NCI-H146 treated with DMSO at 0.1 percent for 48 hours (cell line): Measurements from ENCODE around the gene NDUFAF3.
"Not testable (repeated sequence)": the region's sequence is repeated elsewhere in the genome, so short reads cannot be mapped to it uniquely, and the experiment has no call there.

ENCODE experiments used
- DNase-seq: peaks from one replicate; lab custom pipeline; 2025; ENCODE audit not compliant: unreplicated experiment; lab: John Stamatoyannopoulos, UW

NDUFAF3 gene

DNA sequence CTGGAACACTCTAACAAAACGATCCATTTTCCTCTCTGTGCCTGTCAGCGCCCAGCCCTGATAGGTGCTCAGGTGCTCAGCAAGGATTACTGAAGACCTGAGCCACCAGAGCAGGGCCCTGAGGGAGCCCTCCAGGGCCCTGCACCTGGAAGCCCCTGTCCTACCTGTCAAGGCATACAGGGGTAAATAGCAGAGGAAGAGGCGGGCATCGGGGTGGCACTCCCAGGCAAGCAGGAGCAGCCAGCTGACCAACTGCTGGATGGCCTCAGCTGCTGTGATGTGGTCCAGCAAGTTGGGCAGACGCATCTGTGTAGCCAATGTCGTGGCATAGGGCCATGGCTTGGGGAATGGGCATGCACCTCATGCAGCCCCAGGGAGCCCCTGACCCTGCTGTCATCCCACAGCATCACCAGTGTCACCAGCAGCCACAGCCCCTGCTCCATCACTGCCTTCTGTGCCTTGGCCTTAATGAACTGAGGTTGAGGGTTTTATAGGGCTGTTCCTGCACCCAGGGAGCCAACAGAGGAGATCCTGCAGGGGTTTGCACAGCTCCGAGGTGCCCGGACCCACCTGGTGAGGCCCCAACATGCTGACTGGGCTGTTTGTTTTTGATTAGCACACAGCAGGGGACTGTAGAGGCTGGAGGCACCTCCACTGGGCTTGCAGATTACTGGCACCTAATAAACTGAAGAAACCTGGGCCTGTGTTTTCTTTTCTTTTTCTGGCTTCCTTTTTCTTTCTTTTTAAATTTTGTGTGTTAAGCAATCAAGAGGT lies 22.6 kb upstream of the NDUFAF3 start:
- DNase-seq = peak; percentile 39

DNA sequence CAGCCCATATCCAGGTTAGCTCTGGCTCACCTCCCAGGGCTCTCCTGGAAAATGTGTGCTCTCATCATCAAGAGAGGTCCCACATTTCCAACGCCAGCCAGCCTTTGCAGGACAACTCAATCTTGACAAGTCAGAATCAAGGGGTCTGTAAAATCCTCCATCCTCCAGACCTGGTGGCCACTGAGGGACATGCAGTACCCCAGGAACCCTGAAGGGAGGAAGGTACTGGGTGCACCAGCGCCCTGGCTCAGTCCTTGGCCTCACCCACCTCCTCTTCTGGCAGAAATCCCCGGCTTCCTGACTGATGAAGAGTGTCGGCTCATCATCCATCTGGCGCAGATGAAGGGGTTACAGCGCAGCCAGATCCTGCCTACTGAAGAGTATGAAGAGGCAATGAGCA lies 20.8 kb upstream of the NDUFAF3 start:
- DNase-seq = no peak

DNA sequence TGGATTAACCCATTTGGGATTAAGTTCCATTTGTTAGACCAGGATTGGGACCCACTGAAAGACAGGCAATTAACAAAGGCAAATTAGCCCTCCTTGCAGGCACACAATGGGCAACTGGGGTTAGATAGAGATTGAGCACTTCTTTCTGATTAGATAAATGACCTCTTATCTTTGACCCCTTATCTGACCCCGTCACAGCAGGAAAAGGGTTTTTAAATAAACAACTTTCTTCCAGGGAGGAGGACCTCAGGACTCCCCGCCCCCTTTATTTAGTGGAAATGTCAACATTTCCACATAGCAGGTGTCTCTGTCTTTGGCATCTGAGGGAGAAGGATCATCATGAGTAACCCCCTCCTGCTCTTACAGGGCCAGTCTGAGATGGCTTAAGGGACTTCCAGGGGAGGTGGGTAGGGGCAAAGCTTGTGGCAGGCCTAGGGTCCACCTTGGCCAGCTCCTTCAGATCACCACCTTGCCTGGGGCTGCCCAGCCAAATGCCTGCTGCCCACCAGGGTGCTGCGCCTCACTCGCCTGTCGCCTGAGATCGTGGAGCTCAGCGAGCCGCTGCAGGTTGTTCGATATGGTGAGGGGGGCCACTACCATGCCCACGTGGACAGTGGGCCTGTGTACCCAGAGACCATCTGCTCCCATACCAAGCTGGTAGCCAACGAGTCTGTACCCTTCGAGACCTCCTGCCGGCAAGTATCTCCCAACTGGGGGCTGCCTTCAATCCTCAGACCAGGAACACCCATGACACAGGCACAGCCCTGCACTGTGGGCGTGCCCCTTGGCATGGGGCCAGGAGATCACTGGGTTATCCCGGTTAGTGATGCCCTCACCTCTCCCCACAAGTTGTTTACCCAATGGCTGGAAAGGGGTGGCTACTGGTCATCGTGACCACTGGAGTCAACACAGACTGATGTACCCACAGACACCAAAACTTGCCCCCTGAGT lies 17.3 kb upstream of the NDUFAF3 start:
- DNase-seq = peak; percentile 36

DNA sequence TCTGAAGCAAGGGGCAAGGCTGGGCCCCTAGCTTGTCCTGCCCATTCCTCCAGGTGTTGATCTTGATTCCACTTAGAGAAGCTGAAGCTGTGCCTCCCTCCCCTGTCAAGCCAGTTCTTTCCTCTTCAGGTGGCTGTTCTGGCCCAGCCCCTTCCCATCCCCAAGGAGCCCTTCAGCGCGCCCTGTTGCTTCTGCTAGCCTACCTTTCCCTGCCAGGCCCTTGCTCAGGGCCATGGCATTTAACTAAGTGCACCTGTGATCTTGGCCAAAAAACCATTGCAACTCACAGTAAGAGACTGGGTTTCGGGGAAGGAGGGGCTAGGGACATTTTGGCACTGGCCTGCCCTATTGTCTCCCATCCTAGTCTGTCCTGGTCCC lies 16.6 kb upstream of the NDUFAF3 start:
- DNase-seq = no peak

DNA sequence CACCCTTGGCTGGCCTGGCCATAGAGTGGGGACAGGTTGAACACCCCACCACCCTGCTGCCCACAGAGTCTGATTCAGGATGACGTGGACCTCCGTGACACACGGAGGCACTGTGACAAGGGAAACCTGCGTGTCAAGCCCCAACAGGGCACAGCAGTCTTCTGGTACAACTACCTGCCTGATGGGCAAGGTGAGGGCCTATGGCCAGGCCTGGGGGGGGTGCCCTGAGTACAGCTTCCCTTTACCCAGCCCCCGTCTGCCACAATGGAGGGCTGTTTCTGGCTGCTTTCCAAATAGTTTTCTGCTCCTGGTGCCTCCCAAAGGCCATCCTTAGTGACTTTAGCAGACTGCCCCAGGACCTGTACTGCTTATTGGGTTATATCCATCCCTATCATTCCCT lies 15.9 kb upstream of the NDUFAF3 start:
- DNase-seq = no peak

DNA sequence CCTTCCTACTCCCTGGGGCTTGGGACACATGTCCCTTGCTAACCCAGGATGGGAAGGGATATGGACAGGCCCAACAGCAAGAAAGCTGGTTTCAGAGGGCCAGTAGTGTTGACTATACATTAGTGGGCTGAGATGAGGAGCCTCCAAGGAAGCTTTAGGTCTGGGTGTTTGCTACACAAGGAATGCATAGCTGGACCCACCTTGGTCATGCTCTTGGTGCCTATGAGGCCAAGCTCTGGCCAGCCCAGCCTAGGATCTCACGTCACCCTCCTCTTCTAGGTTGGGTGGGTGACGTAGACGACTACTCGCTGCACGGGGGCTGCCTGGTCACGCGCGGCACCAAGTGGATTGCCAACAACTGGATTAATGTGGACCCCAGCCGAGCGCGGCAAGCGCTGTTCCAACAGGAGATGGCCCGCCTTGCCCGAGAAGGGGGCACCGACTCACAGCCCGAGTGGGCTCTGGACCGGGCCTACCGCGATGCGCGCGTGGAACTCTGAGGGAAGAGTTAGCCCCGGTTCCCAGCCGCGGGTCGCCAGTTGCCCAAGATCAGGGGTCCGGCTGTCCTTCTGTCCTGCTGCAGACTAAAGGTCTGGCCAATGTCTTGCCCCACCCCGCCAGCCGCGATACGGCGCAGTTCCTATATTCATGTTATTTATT lies 15.4 kb upstream of the NDUFAF3 start:
- DNase-seq = no peak

DNA sequence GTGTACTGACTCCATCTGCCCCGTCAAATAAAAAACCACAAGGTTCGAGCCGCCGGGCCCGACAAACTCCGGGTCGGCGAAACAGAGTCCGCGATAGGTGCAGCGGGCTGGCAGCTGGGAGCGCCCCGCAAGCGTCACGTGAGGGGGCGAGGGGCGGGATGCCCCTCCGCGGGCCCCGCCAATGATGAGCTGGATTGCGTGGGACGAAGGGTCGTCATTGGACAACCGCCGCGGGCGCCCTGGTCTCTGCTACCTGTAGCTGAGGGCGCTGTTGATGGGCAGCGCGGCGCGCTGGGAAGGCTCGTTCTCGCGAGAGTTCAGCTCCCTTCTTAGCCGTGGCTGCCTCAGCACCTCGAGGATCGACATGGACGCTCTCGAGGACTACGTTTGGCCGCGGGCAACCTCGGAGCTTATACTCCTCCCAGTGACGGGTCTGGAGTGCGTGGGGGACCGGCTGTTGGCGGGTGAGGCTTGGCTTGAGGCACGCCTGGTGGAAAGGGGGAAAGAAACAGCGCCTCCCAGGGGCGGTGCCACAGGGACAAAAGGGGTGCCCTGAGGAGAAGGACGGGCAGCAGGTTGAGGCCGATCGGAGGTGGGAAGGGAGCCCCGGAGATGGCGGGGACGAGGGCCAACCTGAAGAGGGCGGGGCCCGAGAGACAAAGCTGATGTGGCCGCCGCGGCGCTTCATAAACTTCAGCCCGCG lies 14.7 kb upstream of the NDUFAF3 start, which contains the start of gene WDR6:
Gene WDR6 (plus strand): TSS at position 324 of the 703 bp plus-strand sequence. CDS start 41 bp downstream, at position 365.
- DNase-seq = peak; percentile 92

DNA sequence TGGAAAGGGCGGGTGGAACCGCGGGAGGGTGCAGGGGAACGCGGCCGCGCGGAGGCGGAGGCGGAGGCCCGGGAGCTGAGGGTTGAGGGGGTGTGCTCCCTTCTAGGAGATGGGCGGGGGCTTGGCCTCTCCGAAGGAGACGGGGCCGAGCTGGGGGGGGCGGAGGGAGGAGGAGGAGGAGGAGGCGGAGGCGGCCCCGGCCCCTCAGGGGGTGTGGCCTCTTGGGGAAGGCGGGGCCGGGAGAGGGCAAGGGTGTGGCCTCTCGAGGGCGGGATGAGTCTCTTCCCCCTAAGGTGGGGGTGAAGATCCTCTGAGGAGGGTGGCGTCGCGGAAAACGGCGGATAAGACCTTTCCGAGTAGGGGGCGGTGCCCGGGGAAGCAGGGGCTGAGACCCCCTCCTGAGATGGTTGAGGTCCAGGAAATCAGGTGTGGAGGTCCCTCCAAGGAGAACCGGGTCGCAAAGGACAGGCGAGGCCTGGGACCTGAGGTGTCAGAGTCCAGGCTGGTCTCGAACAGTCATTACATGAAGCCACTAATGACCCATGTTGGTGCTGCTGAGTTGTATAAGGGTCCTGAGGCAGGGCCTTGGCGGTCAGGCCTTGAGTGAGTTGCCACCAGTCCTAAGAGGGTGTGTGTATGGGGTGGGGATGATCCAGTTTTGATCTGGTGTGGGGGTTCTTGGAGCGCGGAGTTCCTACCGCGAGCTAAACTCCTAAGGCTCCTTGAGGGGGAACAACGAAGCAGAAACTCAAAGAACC lies 14.0 kb upstream of the NDUFAF3 start:
- peak; percentile 26 for DNase-seq

DNA sequence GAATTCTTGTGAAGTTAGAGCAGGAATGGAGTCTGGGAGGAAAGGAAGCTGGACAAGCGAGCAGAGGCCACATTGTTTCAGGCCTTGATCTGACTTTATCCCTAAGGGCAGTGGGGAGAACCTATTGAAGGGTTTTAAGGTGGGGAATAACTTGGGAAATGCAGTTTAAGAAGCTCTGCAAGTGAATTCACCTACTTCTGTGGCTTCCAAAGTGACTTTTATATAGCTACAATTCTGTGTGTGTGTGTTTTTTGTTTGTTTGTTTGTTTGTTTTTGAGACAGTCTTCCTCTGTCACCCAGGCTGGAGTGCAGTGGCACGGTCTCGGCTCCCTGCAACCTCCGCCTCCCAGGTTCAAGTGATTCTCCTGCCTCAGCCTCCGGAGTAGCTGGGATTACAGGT lies 13.3 kb upstream of the NDUFAF3 start:
- DNase-seq = not testable (repeated sequence)

DNA sequence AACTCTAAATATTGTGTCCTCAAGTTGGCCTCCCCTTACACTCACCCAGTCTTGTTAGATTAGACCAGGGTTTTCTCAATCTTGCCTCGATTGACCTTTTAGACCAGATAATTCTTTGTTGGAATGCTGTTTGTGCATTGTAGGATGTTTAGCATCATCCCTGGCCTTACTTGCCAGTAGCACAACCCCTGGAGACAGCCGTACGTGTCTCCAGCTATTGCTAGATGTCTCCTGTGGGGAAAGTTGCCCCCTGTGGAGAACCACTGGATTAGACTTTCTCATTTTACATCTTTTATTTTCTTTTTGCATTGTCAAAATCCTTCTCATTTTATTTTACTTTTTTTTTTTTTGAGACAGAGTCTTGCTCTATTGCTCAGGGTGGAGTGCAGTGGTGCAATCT lies 12.5 kb upstream of the NDUFAF3 start:
- DNase-seq = no peak

DNA sequence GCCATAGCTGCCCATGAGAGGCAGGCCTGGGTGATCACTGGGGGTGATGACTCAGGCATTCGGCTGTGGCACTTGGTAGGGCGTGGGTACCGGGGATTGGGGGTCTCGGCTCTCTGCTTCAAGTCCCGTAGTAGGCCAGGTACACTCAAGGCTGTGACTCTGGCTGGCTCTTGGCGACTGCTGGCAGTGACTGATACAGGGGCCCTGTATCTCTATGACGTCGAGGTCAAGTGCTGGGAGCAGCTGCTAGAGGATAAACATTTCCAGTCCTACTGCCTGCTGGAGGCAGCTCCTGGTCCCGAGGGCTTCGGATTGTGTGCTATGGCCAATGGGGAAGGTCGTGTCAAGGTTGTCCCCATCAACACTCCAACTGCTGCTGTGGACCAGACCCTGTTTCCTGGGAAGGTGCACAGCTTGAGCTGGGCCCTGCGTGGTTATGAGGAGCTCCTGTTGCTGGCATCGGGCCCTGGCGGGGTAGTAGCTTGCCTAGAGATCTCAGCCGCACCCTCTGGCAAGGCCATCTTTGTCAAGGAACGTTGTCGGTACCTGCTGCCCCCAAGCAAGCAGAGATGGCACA lies 9.4 kb upstream of the NDUFAF3 start:
- no peak for DNase-seq

DNA sequence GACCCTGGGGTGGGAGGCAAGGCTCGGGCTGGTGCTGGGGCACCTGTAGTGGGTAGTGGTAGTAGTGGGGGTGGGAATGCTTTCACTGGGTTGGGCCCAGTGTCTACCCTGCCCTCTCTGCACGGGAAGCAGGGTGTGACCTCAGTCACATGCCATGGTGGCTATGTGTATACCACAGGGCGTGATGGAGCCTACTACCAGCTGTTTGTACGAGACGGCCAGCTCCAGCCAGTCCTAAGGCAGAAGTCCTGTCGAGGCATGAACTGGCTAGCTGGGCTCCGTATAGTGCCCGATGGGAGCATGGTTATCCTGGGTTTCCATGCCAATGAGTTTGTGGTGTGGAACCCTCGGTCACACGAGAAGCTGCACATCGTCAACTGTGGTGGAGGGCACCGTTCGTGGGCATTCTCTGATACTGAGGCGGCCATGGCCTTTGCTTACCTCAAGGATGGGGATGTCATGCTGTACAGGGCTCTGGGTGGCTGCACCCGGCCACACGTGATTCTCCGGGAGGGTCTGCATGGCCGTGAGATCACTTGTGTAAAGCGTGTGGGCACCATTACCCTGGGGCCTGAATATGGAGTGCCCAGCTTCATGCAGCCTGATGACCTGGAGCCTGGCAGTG lies 8.7 kb upstream of the NDUFAF3 start:
- DNase-seq = no peak

DNA sequence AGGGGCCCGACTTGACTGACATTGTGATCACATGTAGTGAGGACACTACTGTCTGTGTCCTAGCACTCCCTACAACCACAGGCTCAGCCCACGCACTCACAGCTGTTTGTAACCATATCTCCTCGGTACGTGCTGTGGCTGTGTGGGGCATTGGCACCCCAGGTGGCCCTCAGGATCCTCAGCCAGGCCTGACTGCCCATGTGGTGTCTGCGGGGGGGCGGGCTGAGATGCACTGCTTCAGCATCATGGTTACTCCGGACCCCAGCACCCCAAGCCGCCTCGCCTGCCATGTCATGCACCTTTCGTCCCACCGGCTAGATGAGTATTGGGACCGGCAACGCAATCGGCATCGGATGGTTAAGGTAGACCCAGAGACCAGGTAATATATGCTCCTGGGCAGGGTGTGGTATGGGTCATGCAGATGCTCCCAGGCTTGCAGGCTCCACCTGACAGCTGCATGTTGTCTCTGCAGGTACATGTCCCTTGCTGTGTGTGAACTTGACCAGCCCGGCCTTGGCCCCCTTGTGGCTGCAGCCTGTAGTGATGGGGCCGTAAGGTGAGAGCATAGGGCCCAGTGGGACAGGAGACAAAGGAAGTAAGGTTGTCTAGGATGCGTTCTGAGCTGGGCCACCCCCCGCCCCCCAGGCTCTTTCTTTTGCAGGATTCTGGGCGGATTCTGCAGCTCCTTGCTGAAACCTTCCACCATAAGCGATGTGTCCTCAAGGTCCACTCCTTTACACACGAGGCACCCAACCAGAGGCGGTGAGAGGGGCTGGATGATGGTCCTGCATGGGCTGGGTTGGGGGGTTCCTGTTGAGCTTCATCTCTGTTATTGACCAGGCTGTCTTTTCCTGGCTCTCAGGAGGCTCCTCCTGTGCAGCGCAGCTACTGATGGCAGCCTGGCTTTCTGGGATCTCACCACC lies 7.9 kb upstream of the NDUFAF3 start:
- DNase-seq = no peak

DNA sequence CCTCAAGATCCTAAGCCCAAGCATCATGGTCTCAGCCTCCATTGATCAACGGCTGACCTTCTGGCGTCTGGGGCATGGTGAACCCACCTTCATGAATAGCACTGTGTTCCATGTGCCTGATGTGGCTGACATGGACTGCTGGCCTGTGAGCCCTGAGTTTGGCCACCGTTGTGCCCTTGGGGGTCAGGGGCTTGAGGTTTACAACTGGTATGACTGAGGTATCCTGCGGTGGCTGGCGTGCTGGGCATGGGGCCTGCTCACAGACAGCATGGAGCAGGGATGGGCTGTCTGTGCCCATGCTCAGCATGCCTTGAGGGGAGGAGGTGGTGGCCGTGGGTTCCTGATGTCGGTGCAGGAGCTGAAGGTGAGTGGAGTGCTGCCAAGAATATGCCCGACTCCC lies 6.8 kb upstream of the NDUFAF3 start:
- DNase-seq = no peak

DNA sequence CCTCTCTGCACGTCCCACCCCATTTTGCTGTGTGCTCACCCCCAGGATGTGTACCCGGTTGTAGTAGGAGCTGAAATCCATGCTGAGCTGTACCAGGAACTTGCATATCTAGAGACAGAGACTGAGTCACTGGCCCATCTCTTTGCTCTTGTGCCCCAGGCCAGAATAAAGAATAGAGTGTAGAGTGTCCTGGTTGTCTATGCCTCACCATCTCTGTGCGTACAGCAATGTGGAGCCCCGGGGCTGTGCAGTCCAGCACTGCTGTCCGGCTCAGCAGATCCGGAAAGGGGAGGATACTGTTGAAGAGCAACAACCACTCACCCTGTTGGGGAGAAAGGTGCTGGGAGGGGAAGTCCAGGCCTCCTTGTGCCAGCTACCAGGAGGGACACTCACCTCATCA lies 6.2 kb upstream of the NDUFAF3 start:
- no peak for DNase-seq

DNA sequence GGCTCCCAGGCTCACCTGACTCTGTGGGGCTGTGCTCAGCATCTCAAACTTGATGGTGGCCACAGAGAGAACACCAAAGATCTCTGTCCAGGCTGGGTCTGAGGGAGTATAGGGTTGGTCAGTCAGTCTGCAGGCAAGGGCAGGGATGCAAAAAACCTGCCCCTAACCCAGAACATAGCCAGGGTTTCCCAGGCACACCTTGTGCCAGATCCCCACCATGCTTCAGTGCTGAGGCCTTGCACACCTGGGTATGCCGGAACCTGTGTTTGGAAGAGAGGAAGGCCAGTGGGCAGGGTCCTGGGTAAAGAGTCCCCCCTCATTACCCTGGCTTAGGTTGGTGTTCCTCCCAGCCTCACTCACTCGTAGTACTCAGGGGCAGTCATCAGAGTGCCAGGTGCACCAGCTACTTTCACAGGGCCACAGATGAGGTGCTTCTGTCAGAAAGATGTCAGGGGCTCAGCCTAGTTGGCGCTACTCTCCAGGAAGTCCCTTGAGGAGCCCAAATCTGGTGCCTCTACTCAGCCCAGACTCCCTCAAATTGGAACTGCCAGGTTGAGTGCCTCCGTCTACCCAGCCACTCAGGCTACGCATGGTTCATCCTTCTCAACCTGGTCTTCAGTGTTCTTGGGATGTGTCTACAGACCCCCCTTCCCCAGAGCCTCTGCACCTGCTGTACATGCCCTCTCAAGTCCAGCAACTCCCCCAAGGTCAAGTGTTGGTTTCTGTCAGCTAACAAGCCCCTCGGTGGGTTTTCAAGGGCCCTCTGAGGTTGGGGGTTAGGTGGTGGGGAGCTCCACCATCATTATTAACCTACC lies 5.3 kb upstream of the NDUFAF3 start:
- no peak for DNase-seq

DNA sequence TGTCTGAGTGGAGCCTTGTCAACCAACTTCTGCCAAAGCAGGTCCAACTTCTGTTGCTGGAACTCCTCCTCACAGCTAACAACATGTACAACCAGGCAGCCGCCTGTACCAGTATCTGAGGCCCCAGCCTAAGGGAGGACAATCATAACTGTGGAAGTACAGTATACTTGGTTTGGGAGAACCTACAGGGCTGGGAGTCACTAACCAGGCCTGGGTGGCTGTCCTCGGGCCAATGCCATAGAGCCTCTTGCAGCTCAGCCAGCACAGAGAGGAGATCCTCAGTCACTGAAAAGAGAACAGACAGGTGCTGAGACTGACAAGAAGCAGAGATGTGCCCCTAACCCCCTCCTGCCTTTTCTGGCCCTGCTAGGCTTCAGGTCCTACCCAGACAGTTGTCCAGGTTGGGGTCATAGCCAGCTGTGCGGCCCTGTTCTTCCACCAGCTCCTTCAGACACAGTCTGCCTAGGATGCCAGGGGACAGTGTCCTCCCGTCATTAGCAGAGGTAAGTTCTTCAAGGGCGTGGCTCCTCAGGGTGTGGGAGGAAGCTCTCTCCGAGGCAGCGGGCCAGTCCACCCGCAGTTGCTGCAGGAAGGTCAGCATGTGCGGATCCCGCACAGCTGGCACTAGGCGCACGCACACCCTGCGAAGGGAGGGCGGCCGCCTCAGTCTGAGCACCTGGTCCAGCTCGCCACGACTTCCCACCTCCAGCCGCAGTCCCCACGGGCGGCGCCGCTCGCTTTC lies 4.5 kb upstream of the NDUFAF3 start:
- DNase-seq = no peak
